ENCODE data around the gene MYH6.
"Not testable (repeated sequence)": the region's sequence is repeated elsewhere in the genome, so short reads cannot be mapped to it uniquely, and the experiment has no call there.

Gene MYH6

GRCh38 chr14:23405516-23406025, 2.5 kb downstream of the MYH6 start:
- no peak for TF ChIP-seq CTCF (conservative IDR thresholded peaks at IDR 0.05; ENCODE audit: low read length)
- no peak overlapping the region for H3K4me3 ChIP-seq (ENCODE audit: low read length)
- no peak for DNase-seq (ENCODE audit: low read depth)

- no peak for DNase-seq (ENCODE audit: low read depth)
- TF ChIP-seq CTCF (conservative IDR thresholded peaks at IDR 0.05; ENCODE audit: low read length) = no peak
- H3K4me3 ChIP-seq (ENCODE audit: low read length) = no peak overlapping the region
Observed at GRCh38 chr14:23405096-23405495, 3.0 kb downstream of the MYH6 start.

- no peak for TF ChIP-seq CTCF (conservative IDR thresholded peaks at IDR 0.05; ENCODE audit: low read length)
Observed at GRCh38 chr14:23404331-23404900, 3.7 kb downstream of the MYH6 start.

GRCh38 chr14:23403908-23404307, 4.2 kb downstream of the MYH6 start:
- no peak for DNase-seq (ENCODE audit: low read depth)
- no peak for TF ChIP-seq CTCF (conservative IDR thresholded peaks at IDR 0.05; ENCODE audit: low read length)
- H3K4me3 ChIP-seq (ENCODE audit: low read length) = no peak overlapping the region

More at GRCh38 chr14:23404331-23404900, 3.7 kb downstream of the MYH6 start:
- H3K4me3 ChIP-seq (ENCODE audit: low read length) = no peak overlapping the region
- no peak for DNase-seq (ENCODE audit: low read depth)

GRCh38 chr14:23403139-23403438, 5.0 kb downstream of the MYH6 start:
- H3K4me3 ChIP-seq (ENCODE audit: low read length) = no peak overlapping the region
- TF ChIP-seq CTCF (conservative IDR thresholded peaks at IDR 0.05; ENCODE audit: low read length) = no peak

GRCh38 chr14:23402296-23403138, 5.6 kb downstream of the MYH6 start:
- TF ChIP-seq CTCF (conservative IDR thresholded peaks at IDR 0.05; ENCODE audit: low read length) = no peak
- H3K4me3 ChIP-seq (ENCODE audit: low read length) = no peak overlapping the region
- DNase-seq (ENCODE audit: low read depth) = no peak

More at GRCh38 chr14:23403139-23403438, 5.0 kb downstream of the MYH6 start:
- DNase-seq (ENCODE audit: low read depth) = no peak

GRCh38 chr14:23401291-23401690, 6.8 kb downstream of the MYH6 start:
- no peak for DNase-seq (ENCODE audit: low read depth)
- TF ChIP-seq CTCF (conservative IDR thresholded peaks at IDR 0.05; ENCODE audit: low read length) = no peak
- H3K4me3 ChIP-seq (ENCODE audit: low read length) = no peak overlapping the region

GRCh38 chr14:23400496-23401149, 7.5 kb downstream of the MYH6 start:
- not testable (repeated sequence) for DNase-seq (ENCODE audit: low read depth); H3K4me3 ChIP-seq (ENCODE audit: low read length)

Measured in AG10803 (cell line).